PFSK-1 (cell line): ENCODE data around the gene TMEM200B.

Experiments used
- POLR2AphosphoS5 ChIP-seq: IDR thresholded peaks from 2 replicates; pipeline ENCODE4 v1.6.1; 2012; ENCODE audit warnings: low read depth, mild to moderate bottlenecking, control low read depth, low read length, moderate library complexity
- TAF1 ChIP-seq: IDR thresholded peaks from 2 replicates; pipeline ENCODE4 v1.6.1; 2012; ENCODE audit warnings: low read length, control low read depth, borderline replicate concordance; ENCODE audit not compliant: insufficient read depth

DNA sequence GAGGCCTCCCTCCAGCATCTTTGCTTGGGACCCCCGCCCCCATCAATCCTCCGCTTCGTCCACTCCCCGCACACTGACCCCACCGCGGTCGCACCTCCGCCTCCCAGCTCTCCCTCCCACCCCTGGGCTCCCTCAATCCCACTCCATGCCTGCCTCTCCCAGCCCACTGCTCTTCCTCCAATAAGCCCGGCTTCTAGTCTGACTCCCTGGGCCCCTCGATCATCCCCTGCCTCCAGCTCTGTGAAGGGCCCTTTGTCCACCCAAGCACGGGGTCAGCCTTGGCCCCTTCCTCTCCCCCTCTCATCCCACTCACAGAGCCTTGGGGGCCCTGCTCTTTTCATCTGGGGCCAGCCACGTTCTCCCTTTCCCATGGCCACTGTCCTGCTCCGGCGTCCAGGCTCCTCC is 1.5 kb upstream of the TMEM200B start:
- no peak for TF ChIP-seq TAF1
- TF ChIP-seq POLR2AphosphoS5 = no peak
